ENCODE data around the gene SAMD3. TPM values are rescaled to one million over a fixed set of nuclear protein-coding genes. Genes with fewer than 3 reads are reported as not detected.

The SAMD3 gene
- total RNA-seq, 1 experiment from 2014 or later: not detected

- no TSS peak for BruUV-seq (replicated peaks)
- CTCF ChIA-PET: no interaction called here
- in situ Hi-C loops (cut with HindIII; ENCODE audit: low pct_unique_long_range_greater_than_20kb, low sequenced_read_pairs) (no loop called here), intact Hi-C loops (cut with micrococcal nuclease; ENCODE audit: unreplicated experiment) (no loop called here)
- DNase-seq (ENCODE audit: low read depth, low spot score) (no peak), ATAC-seq (no peak)
- POLR2A ChIA-PET: no interaction called here
- Histone ChIP-seq H3K27ac (ENCODE audit: low read length) (no peak overlapping the region), H3K4me3 (ENCODE audit: low read depth in 2 of 2, low read length in 2 of 2) (no peak overlapping the region), H3K4me1 (ENCODE audit: control insufficient read depth, insufficient read depth, low read length) (no peaks in the 10 kb centered on the region), H3K9me3 (ENCODE audit: control insufficient read depth, insufficient read depth, low read depth, low read length) (peaks cover 10% of the 10 kb centered on the region), H3K27me3 (ENCODE audit: control insufficient read depth, insufficient read depth, low read length) (no peaks in the 10 kb centered on the region), H3K36me3 (ENCODE audit: control insufficient read depth, insufficient read depth, low read length) (no peaks in the 10 kb centered on the region)
- TF ChIP-seq POLR2AphosphoS5 (IDR thresholded peaks at IDR 0.05; ENCODE audit: low read depth, low read length) (no peak), REST (IDR thresholded peaks at IDR 0.05; ENCODE audit: insufficient read depth in 1 of 2, low read depth in 2 of 2, low read length in 1 of 2) (no peak), CTCF (IDR thresholded peaks at IDR 0.05) (no peak), TCF7L2 (IDR thresholded peaks at IDR 0.05; ENCODE audit: low read depth, low read length) (no peak), SIN3A (IDR thresholded peaks at IDR 0.05; ENCODE audit: borderline replicate concordance, insufficient read depth, low read depth, low read length) (no peak)
Observed at GRCh38 chr6:130158548-130158947, 64.2 kb downstream of the SAMD3 start.

- ATAC-seq: no peak
Observed at GRCh38 chr6:130158056-130158455, 64.7 kb downstream of the SAMD3 start.

More at GRCh38 chr6:130158056-130158455, 64.7 kb downstream of the SAMD3 start:
- Histone ChIP-seq H3K9me3 (ENCODE audit: control insufficient read depth, insufficient read depth, low read depth, low read length) (peaks cover 10% of the 10 kb centered on the region), H3K27me3 (ENCODE audit: control insufficient read depth, insufficient read depth, low read length) (no peaks in the 10 kb centered on the region), H3K4me3 (ENCODE audit: low read depth in 2 of 2, low read length in 2 of 2) (no peak overlapping the region), H3K36me3 (ENCODE audit: control insufficient read depth, insufficient read depth, low read length) (no peaks in the 10 kb centered on the region), H3K4me1 (ENCODE audit: control insufficient read depth, insufficient read depth, low read length) (no peaks in the 10 kb centered on the region), H3K27ac (ENCODE audit: low read length) (no peak overlapping the region)
- in situ Hi-C loops (cut with HindIII; ENCODE audit: low pct_unique_long_range_greater_than_20kb, low sequenced_read_pairs): no loop called here
- POLR2A ChIA-PET: no interaction called here
- no peak for DNase-seq (ENCODE audit: low read depth, low spot score)
- no TSS peak for BruUV-seq (replicated peaks)
- TF ChIP-seq SIN3A (IDR thresholded peaks at IDR 0.05; ENCODE audit: borderline replicate concordance, insufficient read depth, low read depth, low read length) (no peak), REST (IDR thresholded peaks at IDR 0.05; ENCODE audit: insufficient read depth in 1 of 2, low read depth in 2 of 2, low read length in 1 of 2) (no peak)
- CTCF ChIA-PET: no interaction called here
- intact Hi-C loops (cut with micrococcal nuclease; ENCODE audit: unreplicated experiment): no loop called here

All from Panc1 (cell line).